Upper lobe of right lung (tissue), 1 donor: ENCODE results near the gene DIP2A. TPM values are rescaled to one million over a fixed set of nuclear protein-coding genes. Genes with fewer than 3 reads are reported as not detected.

Experiments used
- ATAC-seq: fragments of 200-7000 bp; cut with Tn5 transposase; one replicate; pipeline ENCODE4 v1.9.1; 2020; ENCODE audit warnings: mild to moderate bottlenecking, moderate library complexity
- DNase-seq: peaks from one replicate; pipeline ENCODE4 v3.0.0-alpha.2; 2020
- H3K27ac ChIP-seq: fragments of 200-600 bp; one replicate; pipeline ENCODE4 v1.8.0; 2022
- H3K27me3 ChIP-seq: fragments of 200-600 bp; one replicate; pipeline ENCODE4 v1.8.0; 2022; ENCODE audit warnings: mild to moderate bottlenecking
- H3K36me3 ChIP-seq: fragments of 200-600 bp; one replicate; pipeline ENCODE4 v1.8.0; 2022
- H3K4me1 ChIP-seq: fragments of 200-600 bp; one replicate; pipeline ENCODE4 v1.8.0; 2022
- H3K4me3 ChIP-seq: fragments of 200-600 bp; one replicate; pipeline ENCODE4 v1.8.0; 2022; ENCODE audit warnings: mild to moderate bottlenecking
- H3K9me3 ChIP-seq: fragments of 200-600 bp; one replicate; pipeline ENCODE4 v1.8.0; 2022
- intact Hi-C: fragments of 100-400 bp; cut with DNase I; formaldehyde crosslinking; loops from one replicate; pipeline ENCODE4 v1.11.0; 2022
- total RNA-seq: library from RNA; stranded (reverse); fragmentation: NEBNext Ultra II Directional; extraction: Animal tissue kit (Norgen Biotek cat#: 25700); gene quantifications from one replicate; pipeline ENCODE4 v1.2.1, GENCODE V29; 2021
- TF ChIP-seq, protein P1 (sequence below): fragments of 200-600 bp; IDR thresholded peaks from one replicate; pipeline ENCODE4 v1.8.0; 2022; ENCODE audit warnings: antibody characterized with exemption
- donor health status: DM: no; HTN: yes; CAD: no; lungs with severe emphysema.

DIP2A gene
- total RNA-seq, 1 donor from 2014 or later: 35.6 TPM

DNA sequence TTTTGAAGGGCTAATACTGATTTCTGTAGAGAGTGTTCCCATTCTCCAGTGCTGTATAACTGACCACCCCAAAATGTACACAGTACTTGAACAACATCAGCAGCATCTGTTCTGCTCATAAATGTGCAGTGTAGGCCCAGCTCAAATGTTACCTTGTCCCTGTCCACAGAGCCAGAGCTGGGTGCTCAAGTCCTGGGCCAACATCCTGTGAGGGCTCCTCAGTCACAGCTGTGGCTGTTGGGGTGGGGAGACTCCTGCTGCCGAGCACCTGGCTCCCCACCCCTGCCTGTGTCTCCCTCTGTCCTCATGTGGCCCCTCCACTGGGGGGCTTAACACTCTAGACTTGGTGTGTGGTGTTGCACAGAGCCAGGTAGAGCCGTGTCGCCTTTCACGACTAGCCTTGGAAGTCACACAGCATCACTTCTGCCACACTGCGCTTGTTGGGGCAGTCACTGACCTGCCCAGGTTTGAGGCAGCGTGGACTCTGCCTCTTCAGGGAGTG, 30.5 kb downstream of the DIP2A start:
- TF ChIP-seq, protein P1, sequence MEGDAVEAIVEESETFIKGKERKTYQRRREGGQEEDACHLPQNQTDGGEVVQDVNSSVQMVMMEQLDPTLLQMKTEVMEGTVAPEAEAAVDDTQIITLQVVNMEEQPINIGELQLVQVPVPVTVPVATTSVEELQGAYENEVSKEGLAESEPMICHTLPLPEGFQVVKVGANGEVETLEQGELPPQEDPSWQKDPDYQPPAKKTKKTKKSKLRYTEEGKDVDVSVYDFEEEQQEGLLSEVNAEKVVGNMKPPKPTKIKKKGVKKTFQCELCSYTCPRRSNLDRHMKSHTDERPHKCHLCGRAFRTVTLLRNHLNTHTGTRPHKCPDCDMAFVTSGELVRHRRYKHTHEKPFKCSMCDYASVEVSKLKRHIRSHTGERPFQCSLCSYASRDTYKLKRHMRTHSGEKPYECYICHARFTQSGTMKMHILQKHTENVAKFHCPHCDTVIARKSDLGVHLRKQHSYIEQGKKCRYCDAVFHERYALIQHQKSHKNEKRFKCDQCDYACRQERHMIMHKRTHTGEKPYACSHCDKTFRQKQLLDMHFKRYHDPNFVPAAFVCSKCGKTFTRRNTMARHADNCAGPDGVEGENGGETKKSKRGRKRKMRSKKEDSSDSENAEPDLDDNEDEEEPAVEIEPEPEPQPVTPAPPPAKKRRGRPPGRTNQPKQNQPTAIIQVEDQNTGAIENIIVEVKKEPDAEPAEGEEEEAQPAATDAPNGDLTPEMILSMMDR: no peak
- peak; percentile 21 for ATAC-seq
- Histone ChIP-seq H3K27me3 (no peaks in the 10 kb centered on the region), H3K36me3 (peaks cover 30% of the 10 kb centered on the region), H3K4me1 (no peaks in the 10 kb centered on the region), H3K9me3 (no peaks in the 10 kb centered on the region), H3K27ac (no peak overlapping the region), H3K4me3 (no peak overlapping the region)
- no peak for DNase-seq
- intact Hi-C loops: no loop called here

DNA sequence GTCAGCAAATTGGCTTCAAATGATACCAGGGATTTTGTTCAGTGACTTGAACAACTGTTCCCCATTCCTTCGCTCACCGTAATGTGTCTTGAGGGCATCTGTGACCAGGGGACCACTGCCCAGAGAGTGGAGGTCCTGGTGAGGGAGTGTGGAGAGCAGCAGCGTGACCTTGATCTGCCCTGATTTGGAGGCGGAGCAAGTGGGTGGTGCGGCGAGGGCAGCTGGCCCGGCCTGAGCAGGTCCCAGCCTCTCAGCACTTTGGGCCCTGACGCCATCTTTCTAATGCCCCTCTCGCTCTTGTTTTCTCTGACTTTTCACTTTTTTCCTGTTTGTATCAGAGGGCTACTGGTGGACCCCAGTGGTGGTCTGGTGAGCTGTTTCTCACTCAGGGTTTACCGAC, 31.1 kb downstream of the DIP2A start:
- no peaks in the 10 kb centered on the region for H3K4me1 ChIP-seq
- H3K27ac ChIP-seq: no peak overlapping the region
- TF ChIP-seq, protein P1: no peak
- DNase-seq (no peak), ATAC-seq (no peak)
- no peaks in the 10 kb centered on the region for H3K27me3 ChIP-seq
- no peak overlapping the region for H3K4me3 ChIP-seq
- peaks cover 30% of the 10 kb centered on the region for H3K36me3 ChIP-seq
- intact Hi-C loops: no loop called here
- H3K9me3 ChIP-seq: no peaks in the 10 kb centered on the region

DNA sequence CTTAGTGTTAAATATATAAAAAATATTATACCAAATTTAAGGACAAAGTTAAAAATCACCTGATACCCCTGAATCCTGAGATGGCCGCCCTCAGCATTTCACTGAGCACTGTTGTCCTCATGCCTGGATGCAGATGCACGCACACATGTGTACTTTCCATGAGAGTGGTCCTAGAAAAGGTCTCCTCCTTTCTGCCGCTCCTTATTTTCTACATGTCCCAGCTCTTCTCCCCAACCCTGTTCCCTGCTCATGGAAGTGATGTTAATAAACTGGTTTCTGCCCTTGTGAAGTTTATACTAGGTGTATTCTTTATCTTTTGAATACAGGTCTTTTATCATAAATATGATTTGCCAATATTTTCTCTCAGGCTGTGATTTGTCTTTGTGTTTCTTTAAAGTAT, 32.9 kb downstream of the DIP2A start:
- Histone ChIP-seq H3K36me3 (peaks cover 25% of the 10 kb centered on the region), H3K4me3 (no peak overlapping the region), H3K27ac (no peak overlapping the region), H3K27me3 (no peaks in the 10 kb centered on the region), H3K9me3 (no peaks in the 10 kb centered on the region), H3K4me1 (no peaks in the 10 kb centered on the region)
- intact Hi-C loops: no loop called here
- TF ChIP-seq, protein P1: no peak
- DNase-seq: no peak
- ATAC-seq: no peak

DNA sequence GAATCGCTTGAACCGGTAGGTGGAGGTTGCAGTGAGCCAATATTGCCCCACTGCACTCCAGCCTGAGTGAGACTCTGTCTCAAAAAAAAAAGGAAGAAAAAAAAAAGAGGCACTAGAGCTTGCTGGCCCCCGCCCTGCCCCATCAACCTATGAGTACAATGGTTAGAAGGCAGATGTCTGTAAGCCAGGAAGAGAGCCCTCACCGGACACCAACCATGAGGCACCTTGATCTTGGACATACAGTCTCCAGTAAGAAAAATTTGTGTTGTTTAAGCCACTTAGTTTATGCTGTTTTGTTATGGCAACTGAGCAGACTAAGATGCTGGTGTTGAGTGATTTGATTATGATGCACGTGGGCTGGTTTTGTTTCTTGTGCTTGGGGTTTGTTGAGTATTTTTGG, 34.2 kb downstream of the DIP2A start:
- Histone ChIP-seq H3K27ac (no peak overlapping the region), H3K27me3 (no peaks in the 10 kb centered on the region), H3K4me1 (no peaks in the 10 kb centered on the region), H3K4me3 (no peak overlapping the region), H3K36me3 (peaks cover 25% of the 10 kb centered on the region), H3K9me3 (no peaks in the 10 kb centered on the region)
- intact Hi-C loops: no loop called here
- TF ChIP-seq, protein P1: no peak
- no peak for DNase-seq
- no peak for ATAC-seq

DNA sequence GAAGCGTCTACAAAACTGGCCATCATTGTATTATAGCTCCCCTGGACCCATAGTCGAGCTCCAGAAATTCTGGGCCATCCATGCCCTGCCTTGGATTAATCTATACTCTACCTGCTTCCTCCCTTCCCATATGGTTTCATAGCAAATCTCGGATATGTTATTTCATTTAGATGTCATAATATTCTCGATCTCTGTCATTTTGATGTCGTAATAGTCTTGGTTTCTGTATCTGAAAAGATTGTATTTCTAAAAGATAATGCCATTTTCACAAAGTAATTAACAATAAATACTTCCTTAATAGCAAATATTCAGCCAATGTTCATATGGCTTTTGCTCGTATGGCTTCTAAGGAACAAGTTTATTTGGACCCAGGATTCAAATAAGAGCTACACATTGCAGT, 35.1 kb downstream of the DIP2A start:
- DNase-seq (no peak), ATAC-seq (no peak)
- Histone ChIP-seq H3K4me3 (no peak overlapping the region), H3K27ac (no peak overlapping the region), H3K36me3 (peaks cover 35% of the 10 kb centered on the region), H3K4me1 (no peaks in the 10 kb centered on the region), H3K9me3 (no peaks in the 10 kb centered on the region), H3K27me3 (no peaks in the 10 kb centered on the region)
- intact Hi-C loops: no loop called here
- TF ChIP-seq, protein P1: no peak
